GM12865 (cell line): Measurements from ENCODE around the gene LAMC3.

Experiments used
- DNase-seq: peaks from one replicate; pipeline ENCODE4 v3.0.0; 2010; ENCODE audit warnings: low read depth
- H3K4me3 ChIP-seq: 2 replicates; pipeline ENCODE4 v1.5.1; 2011; ENCODE audit warnings: mild to moderate bottlenecking, low read depth, low read length, control low read depth
- CTCF ChIP-seq: IDR thresholded peaks from 2 replicates; pipeline ENCODE4 v1.5.1; 2011; ENCODE audit warnings: low read length, control low read depth, low read depth, inconsistent platforms; ENCODE audit not compliant: insufficient read depth; ENCODE audit errors: missing control alignments

The LAMC3 gene

DNA sequence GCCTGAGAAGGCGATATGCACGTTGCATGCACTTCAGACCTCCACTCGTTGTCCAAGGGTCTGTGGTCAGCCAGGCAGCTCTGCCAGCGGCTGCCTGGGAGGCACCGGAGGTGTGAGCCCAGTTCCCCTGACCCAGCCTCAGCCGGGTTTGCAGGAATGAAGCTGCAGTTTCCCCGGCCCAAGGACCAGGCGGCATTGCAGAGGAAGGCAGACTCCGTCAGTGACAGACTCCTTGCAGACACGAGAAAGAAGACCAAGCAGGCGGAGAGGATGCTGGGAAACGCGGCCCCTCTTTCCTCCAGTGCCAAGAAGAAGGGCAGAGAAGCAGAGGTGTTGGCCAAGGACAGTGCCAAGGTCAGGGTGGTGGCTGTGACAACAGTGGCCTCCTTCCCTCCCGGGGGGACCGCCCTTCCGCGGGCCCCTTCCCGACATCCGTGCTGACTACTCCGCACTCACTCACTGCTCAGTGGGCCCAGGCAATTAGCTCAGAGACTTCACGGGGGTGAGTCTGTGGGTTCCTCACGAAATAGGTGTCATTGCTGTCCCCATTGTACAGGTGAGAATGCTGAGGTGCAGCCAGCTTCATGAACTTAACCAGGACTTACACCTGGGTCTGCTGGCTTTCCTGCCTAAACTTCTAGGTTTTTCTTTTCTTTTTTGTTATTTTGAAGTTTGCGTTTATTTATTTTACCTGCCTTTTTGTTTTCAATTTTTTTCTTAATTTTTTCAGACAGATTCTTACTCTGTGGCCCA is 76.6 kb downstream of the LAMC3 start:
- no peak overlapping the region for H3K4me3 ChIP-seq
- no peak for TF ChIP-seq CTCF
- DNase-seq = no peak

DNA sequence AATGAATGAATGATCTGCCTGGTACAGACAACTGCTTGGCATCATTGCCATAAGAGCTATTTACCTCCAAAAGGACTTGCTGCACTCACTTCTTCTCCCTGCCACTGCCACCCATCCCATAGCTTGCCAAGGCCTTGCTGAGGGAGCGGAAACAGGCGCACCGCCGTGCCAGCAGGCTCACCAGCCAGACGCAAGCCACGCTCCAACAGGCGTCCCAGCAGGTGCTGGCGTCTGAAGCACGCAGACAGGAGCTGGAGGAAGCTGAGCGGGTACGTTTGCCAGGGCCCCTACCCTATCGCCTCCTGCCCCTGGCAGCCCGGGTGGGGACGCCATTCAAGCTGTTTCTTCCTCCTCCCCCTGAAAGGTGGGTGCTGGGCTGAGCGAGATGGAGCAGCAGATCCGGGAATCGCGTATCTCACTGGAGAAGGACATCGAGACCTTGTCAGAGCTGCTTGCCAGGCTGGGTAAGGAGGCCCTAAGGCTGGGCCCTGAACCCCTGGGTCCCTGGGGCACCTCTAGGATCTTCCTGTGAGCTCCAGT is 78.5 kb downstream of the LAMC3 start:
- TF ChIP-seq CTCF = no peak

DNA sequence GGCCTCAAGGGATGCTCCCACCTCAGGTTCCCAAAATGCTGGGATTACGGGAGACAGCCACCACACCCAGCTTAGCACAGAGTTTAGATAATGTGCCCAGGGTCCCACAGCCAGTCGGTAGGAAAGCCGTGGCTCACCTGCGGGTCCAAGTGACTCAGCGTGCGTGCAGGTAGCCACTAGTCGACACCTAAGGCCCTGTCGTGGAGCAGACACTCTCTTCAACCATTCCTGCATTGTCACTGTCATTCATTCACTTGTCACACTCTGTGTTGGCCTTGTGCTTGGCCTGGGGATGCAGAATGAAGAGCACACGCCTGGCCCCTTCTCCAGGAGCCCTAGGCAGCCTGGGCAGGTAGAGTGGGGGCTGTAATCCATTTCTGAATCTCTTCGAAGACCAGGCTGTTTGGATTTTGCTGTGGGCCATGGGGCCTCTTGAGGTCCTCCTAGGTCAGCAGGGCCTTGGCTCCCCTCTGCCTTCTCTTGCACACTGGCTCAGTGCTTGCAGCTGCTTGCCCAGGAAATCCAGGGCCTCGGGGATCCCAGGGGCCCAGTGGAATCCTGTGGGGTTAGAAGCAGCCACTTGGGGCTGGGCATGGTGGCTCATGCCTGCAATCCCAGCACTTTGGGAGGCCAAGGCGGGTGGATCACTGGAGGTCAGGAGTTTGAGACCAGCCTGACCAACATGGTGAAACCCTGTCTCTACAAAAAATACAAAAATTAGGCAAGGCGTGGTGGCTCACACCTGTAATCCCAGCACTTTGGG is 81.2 kb downstream of the LAMC3 start:
- no peak for DNase-seq
- TF ChIP-seq CTCF = no peak
- no peak overlapping the region for H3K4me3 ChIP-seq

More for the DNA sequence above, 78.5 kb downstream of the LAMC3 start:
- no peak for DNase-seq
- H3K4me3 ChIP-seq = no peak overlapping the region

GRCh38 chr9:131091352-131091992 is 82.5 kb downstream of the LAMC3 start:
- no peak for TF ChIP-seq CTCF
- DNase-seq = no peak
- no peak overlapping the region for H3K4me3 ChIP-seq

DNA sequence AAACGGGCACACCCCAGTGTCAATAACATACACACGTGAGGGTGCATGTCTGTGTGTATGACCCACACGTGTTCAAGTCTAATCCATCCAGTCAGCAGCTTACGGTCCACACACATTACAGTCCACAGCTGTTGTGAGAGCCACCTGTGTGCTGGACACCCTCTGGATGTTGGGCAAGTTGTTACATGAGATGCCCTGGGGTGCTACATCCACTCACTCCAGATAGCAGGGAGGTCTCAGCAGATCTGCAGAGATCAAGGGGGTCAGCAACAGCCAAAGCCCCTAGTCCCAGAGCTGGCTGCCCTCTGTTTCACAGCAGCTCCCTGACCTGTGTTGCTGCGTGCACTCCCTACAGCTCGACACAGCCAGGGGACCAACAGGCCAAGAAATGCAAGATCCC is 83.1 kb downstream of the LAMC3 start:
- no peak for TF ChIP-seq CTCF
- H3K4me3 ChIP-seq = no peak overlapping the region
- DNase-seq = no peak

DNA sequence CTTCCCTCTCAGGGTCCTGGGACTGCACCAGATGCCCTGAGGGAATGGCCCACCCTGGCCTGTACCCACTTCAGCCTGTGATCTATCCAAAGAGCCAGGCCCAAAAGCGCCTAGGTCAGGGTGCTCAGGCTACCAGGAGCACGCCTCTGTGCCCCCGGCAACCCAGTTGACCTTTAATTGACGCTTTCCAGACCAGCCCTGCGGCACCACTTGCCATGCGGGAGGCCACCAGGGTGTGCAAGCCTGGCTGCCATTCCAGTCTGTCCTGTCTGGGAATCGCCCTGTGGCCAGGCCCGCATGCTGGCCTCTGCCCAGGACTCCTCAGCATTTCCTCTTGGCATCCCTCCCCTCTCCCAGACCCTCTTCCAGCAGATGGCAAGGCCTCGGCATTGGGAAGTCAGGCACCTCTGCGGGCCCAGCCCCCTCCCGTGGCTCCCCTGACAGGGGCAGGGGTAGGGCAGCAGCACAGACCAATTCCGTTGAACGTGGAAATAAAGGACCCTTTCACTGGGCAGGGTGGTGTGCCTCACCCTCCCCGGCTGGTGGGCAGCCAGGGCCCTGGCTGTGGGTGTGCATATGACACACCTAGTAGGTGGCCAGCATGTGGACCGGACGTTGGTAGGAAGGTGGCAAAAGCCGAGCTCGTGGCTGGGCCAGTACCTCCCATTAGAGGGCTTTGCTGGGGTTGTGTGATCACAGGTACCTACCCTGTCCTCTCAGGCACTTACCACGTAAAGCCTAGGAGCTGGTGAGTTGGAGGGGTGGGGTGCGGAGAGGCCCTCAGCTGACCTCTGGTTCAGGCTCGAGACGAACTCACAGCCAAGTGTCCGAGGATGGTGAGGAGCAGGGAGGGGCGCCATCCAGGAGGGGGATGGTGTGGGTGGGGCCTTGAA is 83.8 kb downstream of the LAMC3 start:
- H3K4me3 ChIP-seq = no peak overlapping the region
- no peak for DNase-seq
- TF ChIP-seq CTCF = no peak
